ENCODE data around the gene ADORA1. TPM values are rescaled to one million over a fixed set of nuclear protein-coding genes. Genes with fewer than 3 reads are reported as not detected.

ADORA1 gene
- total and polyA plus RNA-seq, 4 donors: 0.33 to 1.1 (median 0.37) TPM

DNA sequence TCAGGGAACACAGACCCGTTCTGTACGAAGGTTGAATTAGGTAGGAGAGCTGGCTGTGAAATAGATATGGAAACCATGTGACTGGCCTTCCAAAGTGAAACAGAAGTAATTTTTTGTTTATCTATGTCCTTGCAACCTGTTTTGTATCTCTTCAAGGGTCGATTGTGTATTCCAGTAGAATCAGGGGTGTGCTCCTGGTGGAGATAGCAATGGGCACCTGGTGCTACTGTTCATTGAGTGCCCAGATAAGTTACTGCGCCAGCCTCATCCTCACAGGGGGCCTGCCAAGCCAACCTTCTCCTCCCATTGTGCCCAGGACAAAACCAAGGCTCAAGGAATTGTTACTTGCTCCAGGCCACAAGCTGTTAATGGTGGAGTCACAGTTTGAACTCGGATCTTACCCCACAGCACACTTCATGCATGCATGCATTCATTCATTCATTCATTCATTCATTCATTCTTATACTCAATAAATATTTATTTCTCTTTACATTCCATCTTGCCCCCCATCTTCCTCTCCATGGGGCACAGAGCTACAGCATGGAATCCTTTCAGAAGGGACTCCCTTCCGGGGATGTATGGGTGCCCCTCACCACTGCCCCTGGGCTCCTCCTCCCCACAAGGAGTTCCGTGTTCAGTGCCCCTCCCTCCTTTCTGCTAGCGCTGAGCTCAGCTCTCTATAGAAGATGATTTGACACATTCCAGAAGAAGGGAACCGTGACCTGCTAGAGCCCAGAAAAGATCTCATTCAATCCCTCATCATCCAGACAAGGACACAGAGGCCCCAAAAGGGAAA lies 24.0 kb downstream of the ADORA1 start:
- no peak overlapping the region for H3K9ac ChIP-seq (ENCODE audit: low read depth in 1 of 2, low read length in 2 of 2)
- H3K27ac ChIP-seq (ENCODE audit: low read depth in 1 of 2, low read length in 2 of 2): no peak overlapping the region
- H3K9me3 ChIP-seq (ENCODE audit: control insufficient read depth in 4 of 4, low read length in 3 of 4): no peaks in the 10 kb centered on the region
- H3K36me3 ChIP-seq (ENCODE audit: control insufficient read depth in 4 of 4, insufficient read depth in 3 of 4, low read depth in 1 of 4, low read length in 3 of 4): no peaks in the 10 kb centered on the region
- no peaks in the 10 kb centered on the region for H3K4me1 ChIP-seq (ENCODE audit: control insufficient read depth in 4 of 4, insufficient read depth in 4 of 4, low read length in 3 of 4)
- no peak overlapping the region for H3K4me3 ChIP-seq (ENCODE audit: low read depth in 1 of 3, low read length in 3 of 3)
- WGBS: 66% methylated on average over 9 of the region's 9 CpGs
- H3K27me3 ChIP-seq (ENCODE audit: control insufficient read depth in 4 of 4, insufficient read depth in 4 of 4, low read length in 3 of 4): no peaks in the 10 kb centered on the region
- DNase-seq (ENCODE audit: low spot score): no peak
- TF ChIP-seq SP1 (IDR thresholded peaks at IDR 0.05) (no peak), HNF4A (conservative IDR thresholded peaks at IDR 0.05) (no peak)
- TF ChIP-seq, protein P1, sequence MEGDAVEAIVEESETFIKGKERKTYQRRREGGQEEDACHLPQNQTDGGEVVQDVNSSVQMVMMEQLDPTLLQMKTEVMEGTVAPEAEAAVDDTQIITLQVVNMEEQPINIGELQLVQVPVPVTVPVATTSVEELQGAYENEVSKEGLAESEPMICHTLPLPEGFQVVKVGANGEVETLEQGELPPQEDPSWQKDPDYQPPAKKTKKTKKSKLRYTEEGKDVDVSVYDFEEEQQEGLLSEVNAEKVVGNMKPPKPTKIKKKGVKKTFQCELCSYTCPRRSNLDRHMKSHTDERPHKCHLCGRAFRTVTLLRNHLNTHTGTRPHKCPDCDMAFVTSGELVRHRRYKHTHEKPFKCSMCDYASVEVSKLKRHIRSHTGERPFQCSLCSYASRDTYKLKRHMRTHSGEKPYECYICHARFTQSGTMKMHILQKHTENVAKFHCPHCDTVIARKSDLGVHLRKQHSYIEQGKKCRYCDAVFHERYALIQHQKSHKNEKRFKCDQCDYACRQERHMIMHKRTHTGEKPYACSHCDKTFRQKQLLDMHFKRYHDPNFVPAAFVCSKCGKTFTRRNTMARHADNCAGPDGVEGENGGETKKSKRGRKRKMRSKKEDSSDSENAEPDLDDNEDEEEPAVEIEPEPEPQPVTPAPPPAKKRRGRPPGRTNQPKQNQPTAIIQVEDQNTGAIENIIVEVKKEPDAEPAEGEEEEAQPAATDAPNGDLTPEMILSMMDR (IDR thresholded peaks at IDR 0.05; ENCODE audit: low read depth, low read length, missing input control): no peak
- TF ChIP-seq, protein P2, sequence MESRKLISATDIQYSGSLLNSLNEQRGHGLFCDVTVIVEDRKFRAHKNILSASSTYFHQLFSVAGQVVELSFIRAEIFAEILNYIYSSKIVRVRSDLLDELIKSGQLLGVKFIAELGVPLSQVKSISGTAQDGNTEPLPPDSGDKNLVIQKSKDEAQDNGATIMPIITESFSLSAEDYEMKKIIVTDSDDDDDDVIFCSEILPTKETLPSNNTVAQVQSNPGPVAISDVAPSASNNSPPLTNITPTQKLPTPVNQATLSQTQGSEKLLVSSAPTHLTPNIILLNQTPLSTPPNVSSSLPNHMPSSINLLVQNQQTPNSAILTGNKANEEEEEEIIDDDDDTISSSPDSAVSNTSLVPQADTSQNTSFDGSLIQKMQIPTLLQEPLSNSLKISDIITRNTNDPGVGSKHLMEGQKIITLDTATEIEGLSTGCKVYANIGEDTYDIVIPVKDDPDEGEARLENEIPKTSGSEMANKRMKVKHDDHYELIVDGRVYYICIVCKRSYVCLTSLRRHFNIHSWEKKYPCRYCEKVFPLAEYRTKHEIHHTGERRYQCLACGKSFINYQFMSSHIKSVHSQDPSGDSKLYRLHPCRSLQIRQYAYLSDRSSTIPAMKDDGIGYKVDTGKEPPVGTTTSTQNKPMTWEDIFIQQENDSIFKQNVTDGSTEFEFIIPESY (IDR thresholded peaks at IDR 0.05): no peak

DNA sequence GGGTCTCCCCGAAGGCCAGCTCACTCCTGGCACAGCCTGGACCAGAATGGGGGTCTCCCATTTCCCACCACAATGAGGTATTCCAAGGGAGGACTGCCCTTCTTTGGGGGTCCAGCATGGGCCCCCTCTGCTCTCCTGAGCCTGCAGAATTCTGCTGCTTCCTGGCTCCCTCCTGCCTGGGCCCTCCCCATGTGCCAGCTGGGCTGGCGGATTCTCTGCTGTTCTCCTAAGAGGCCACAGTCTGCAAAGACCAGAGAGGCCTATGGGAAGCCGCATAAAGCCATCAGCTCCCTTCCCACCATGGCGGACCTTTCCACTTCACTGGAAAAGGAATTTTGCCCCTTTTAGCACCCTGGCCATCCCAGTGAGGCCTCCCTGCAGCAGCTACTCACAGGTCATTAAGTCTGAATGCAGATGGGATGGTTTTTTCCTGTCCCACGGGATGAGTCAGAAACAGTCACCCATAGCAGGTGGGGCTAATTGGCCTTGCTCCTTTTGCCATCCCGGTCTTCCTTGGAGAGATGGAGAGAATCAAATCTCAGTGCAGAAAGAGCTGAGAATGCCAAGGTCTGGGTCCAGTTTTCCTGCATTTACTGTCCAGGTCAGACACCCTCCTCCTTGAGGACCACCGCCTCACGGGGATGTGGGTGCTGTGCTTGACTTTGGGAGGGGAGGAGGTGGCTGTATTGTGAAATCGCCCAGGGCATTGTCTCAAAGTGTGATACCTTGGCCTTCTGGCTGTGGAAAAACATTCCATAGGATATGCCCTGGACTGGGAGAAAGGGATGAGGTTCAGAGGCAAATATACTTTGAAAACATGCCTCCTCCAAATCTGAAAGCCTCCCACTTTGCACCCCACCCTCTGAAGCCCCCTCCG lies 24.9 kb downstream of the ADORA1 start:
- WGBS: 80% methylated on average over 9 of the region's 10 CpGs
- DNase-seq (ENCODE audit: low spot score): no peak
- Histone ChIP-seq H3K9ac (ENCODE audit: low read depth in 1 of 2, low read length in 2 of 2) (no peak overlapping the region), H3K27ac (ENCODE audit: low read depth in 1 of 2, low read length in 2 of 2) (no peak overlapping the region), H3K36me3 (ENCODE audit: control insufficient read depth in 4 of 4, insufficient read depth in 3 of 4, low read depth in 1 of 4, low read length in 3 of 4) (no peaks in the 10 kb centered on the region), H3K27me3 (ENCODE audit: control insufficient read depth in 4 of 4, insufficient read depth in 4 of 4, low read length in 3 of 4) (no peaks in the 10 kb centered on the region), H3K4me3 (ENCODE audit: low read depth in 1 of 3, low read length in 3 of 3) (no peak overlapping the region), H3K4me1 (ENCODE audit: control insufficient read depth in 4 of 4, insufficient read depth in 4 of 4, low read length in 3 of 4) (no peaks in the 10 kb centered on the region), H3K9me3 (ENCODE audit: control insufficient read depth in 4 of 4, low read length in 3 of 4) (no peaks in the 10 kb centered on the region)
- no peak for TF ChIP-seq HNF4G (IDR thresholded peaks at IDR 0.05)
- TF ChIP-seq, protein P3, sequence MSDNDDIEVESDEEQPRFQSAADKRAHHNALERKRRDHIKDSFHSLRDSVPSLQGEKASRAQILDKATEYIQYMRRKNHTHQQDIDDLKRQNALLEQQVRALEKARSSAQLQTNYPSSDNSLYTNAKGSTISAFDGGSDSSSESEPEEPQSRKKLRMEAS (IDR thresholded peaks at IDR 0.05): no peak
- TF ChIP-seq RAD21 (IDR thresholded peaks at IDR 0.05): no peak
- TF ChIP-seq EGR1 (IDR thresholded peaks at IDR 0.05; ENCODE audit: low read depth in 2 of 2): no peak
- no peak for TF ChIP-seq TAF1 (conservative IDR thresholded peaks at IDR 0.05)
- TF ChIP-seq SP1 (IDR thresholded peaks at IDR 0.05): no peak
- TF ChIP-seq, protein P1 (IDR thresholded peaks at IDR 0.05; ENCODE audit: low read depth, low read length, missing input control): no peak
- TF ChIP-seq FOXA2 (IDR thresholded peaks at IDR 0.05): no peak
- TF ChIP-seq NR2F2 (IDR thresholded peaks at IDR 0.05): no peak
- no peak for TF ChIP-seq FOXA1 (IDR thresholded peaks at IDR 0.05)
- TF ChIP-seq HNF4A (conservative IDR thresholded peaks at IDR 0.05): no peak
- no peak for TF ChIP-seq JUND (IDR thresholded peaks at IDR 0.05)
- TF ChIP-seq, protein P2 (IDR thresholded peaks at IDR 0.05): no peak
- TF ChIP-seq YY1 (IDR thresholded peaks at IDR 0.05): no peak
- TF ChIP-seq, protein P4, sequence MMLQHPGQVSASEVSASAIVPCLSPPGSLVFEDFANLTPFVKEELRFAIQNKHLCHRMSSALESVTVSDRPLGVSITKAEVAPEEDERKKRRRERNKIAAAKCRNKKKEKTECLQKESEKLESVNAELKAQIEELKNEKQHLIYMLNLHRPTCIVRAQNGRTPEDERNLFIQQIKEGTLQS (IDR thresholded peaks at IDR 0.05): no peak
- no peak for TF ChIP-seq RXRA (IDR thresholded peaks at IDR 0.05)
- no peak for TF ChIP-seq GABPA (IDR thresholded peaks at IDR 0.05 in 1 of 2, conservative IDR thresholded peaks at IDR 0.05 in 1 of 2)
